ENCODE measurements around the gene PFN1. TPM values are rescaled to one million over a fixed set of nuclear protein-coding genes. Genes with fewer than 3 reads are reported as not detected.

PFN1 gene
- polyA plus RNA-seq, 1 donor from 2014 or later = 145 TPM

GRCh38 chr17:4938688-4939545, 9.4 kb downstream of the PFN1 start:
- H2AFZ ChIP-seq (ENCODE audit: low read depth, low read length) = no peak overlapping the region
- H3K9ac ChIP-seq (ENCODE audit: low read length) = peak overlapping the region; percentile 92
- no peaks in the 10 kb centered on the region for H3K27me3 ChIP-seq (ENCODE audit: insufficient read depth, low read depth, low read length)
- H3K27ac ChIP-seq (ENCODE audit: low read length) = peak overlapping the region; percentile 97
- peak overlapping the region; percentile 86 for H3K4me2 ChIP-seq (ENCODE audit: low read length)
- H4K20me1 ChIP-seq (ENCODE audit: insufficient read depth) = no peaks in the 10 kb centered on the region
- no peaks in the 10 kb centered on the region for H3K9me3 ChIP-seq (ENCODE audit: low read length)
- no peak for TF ChIP-seq RAD21 (conservative IDR thresholded peaks at IDR 0.05)
- no peak for TF ChIP-seq CTCF (IDR thresholded peaks at IDR 0.05; ENCODE audit: poor library complexity, severe bottlenecking)
- TF ChIP-seq MXI1 (conservative IDR thresholded peaks at IDR 0.05; ENCODE audit: poor library complexity, severe bottlenecking) = no peak
- no peak for TF ChIP-seq POLR2AphosphoS5 (IDR thresholded peaks at IDR 0.05)
- TF ChIP-seq TAF1 (IDR thresholded peaks at IDR 0.05; ENCODE audit: low read depth) = no peak
- TF ChIP-seq EZH2 (IDR thresholded peaks at IDR 0.05; ENCODE audit: borderline replicate concordance, insufficient read depth, low read length, poor library complexity, severe bottlenecking) = no peak
- no peak for TF ChIP-seq SMC3 (conservative IDR thresholded peaks at IDR 0.05; ENCODE audit: poor library complexity)
- TF ChIP-seq REST (IDR thresholded peaks at IDR 0.05; ENCODE audit: borderline replicate concordance) = no peak
- TF ChIP-seq EP300 (conservative IDR thresholded peaks at IDR 0.05; ENCODE audit: poor library complexity, severe bottlenecking) = no peak
- H3K79me2 ChIP-seq (replicated peaks; ENCODE audit: insufficient read depth, low read length) = peaks cover 20% of the 10 kb centered on the region
- no peaks in the 10 kb centered on the region for H3F3A ChIP-seq (ENCODE audit: insufficient read depth, low read length, poor library complexity, severe bottlenecking)
- no peaks in the 10 kb centered on the region for H3K36me3 ChIP-seq (ENCODE audit: insufficient read depth, low read length)
- H3K4me3 ChIP-seq (ENCODE audit: low read length) = peak overlapping the region; percentile 83
- no peaks in the 10 kb centered on the region for H3K9me2 ChIP-seq (ENCODE audit: insufficient read depth, low read length)

GRCh38 chr17:4938069-4938491, 10.2 kb downstream of the PFN1 start:
- Histone ChIP-seq H3K9ac (ENCODE audit: low read length) (peak overlapping the region; percentile 92), H3K27me3 (ENCODE audit: insufficient read depth, low read depth, low read length) (no peaks in the 10 kb centered on the region), H3K4me3 (ENCODE audit: low read length) (peak overlapping the region; percentile 83), H4K20me1 (ENCODE audit: insufficient read depth) (no peaks in the 10 kb centered on the region), H3K27ac (ENCODE audit: low read length) (no peak overlapping the region), H3K9me2 (ENCODE audit: insufficient read depth, low read length) (no peaks in the 10 kb centered on the region), H3K79me2 (replicated peaks; ENCODE audit: insufficient read depth, low read length) (peaks cover 20% of the 10 kb centered on the region), H3F3A (ENCODE audit: insufficient read depth, low read length, poor library complexity, severe bottlenecking) (no peaks in the 10 kb centered on the region), H3K4me2 (ENCODE audit: low read length) (no peak overlapping the region), H3K36me3 (ENCODE audit: insufficient read depth, low read length) (no peaks in the 10 kb centered on the region), H3K9me3 (ENCODE audit: low read length) (no peaks in the 10 kb centered on the region), H2AFZ (ENCODE audit: low read depth, low read length) (no peak overlapping the region)
- TF ChIP-seq TAF1 (IDR thresholded peaks at IDR 0.05; ENCODE audit: low read depth) (no peak), EP300 (conservative IDR thresholded peaks at IDR 0.05; ENCODE audit: poor library complexity, severe bottlenecking) (no peak), CTCF (IDR thresholded peaks at IDR 0.05; ENCODE audit: poor library complexity, severe bottlenecking) (no peak), RAD21 (conservative IDR thresholded peaks at IDR 0.05) (no peak), POLR2AphosphoS5 (IDR thresholded peaks at IDR 0.05) (no peak), EZH2 (IDR thresholded peaks at IDR 0.05; ENCODE audit: borderline replicate concordance, insufficient read depth, low read length, poor library complexity, severe bottlenecking) (no peak), SMC3 (conservative IDR thresholded peaks at IDR 0.05; ENCODE audit: poor library complexity) (no peak), MXI1 (conservative IDR thresholded peaks at IDR 0.05; ENCODE audit: poor library complexity, severe bottlenecking) (no peak), REST (IDR thresholded peaks at IDR 0.05; ENCODE audit: borderline replicate concordance) (no peak)
